Thymus (tissue), 2 donors: ENCODE data around the gene RBBP4. TPM values are rescaled to one million over a fixed set of nuclear protein-coding genes. Genes with fewer than 3 reads are reported as not detected.

Source experiments
- polyA plus RNA-seq: library from polyadenylated mRNA; stranded (reverse); fragments of 200-250 nt; gene quantifications from one replicate; pipeline ENCODE4 v1.2.3, GENCODE V29; 2013
- total RNA-seq: library from RNA; stranded (reverse); fragments of 120-200 nt; gene quantifications from one replicate; pipeline ENCODE4 v1.2.4, GENCODE V29; 2013
- donor health status: healthy.

RBBP4 gene
- total and polyA plus RNA-seq, 2 donors = 92.6 to 204 TPM

Other genes starting within 250 kb of the RBBP4 start
- 0.05 TPM for gene ZBTB8B, start 186.1 kb upstream of the RBBP4 start, total RNA-seq
- 0.05 TPM for gene ZBTB8B, start 186.1 kb upstream of the RBBP4 start, polyA plus RNA-seq
- gene ZBTB8A, start 111.8 kb upstream of the RBBP4 start, total RNA-seq = 2.2 TPM
- gene ZBTB8A, start 111.8 kb upstream of the RBBP4 start, polyA plus RNA-seq = 2.1 TPM
- 56.0 TPM for gene ZBTB8OS, start 658 bp upstream of the RBBP4 start, total RNA-seq
- gene ZBTB8OS, start 658 bp upstream of the RBBP4 start, polyA plus RNA-seq = 64.8 TPM
- 0.66 TPM for gene SYNC, start 51.6 kb downstream of the RBBP4 start, total RNA-seq
- gene SYNC, start 51.6 kb downstream of the RBBP4 start, polyA plus RNA-seq = 2.5 TPM
- 64.2 TPM for gene YARS1, start 166.2 kb downstream of the RBBP4 start, total RNA-seq
- gene YARS1, start 166.2 kb downstream of the RBBP4 start, polyA plus RNA-seq = 41.7 TPM
- gene S100PBP, start 166.4 kb downstream of the RBBP4 start, total RNA-seq = 24.6 TPM
- gene S100PBP, start 166.4 kb downstream of the RBBP4 start, polyA plus RNA-seq = 29.1 TPM
- 3.5 TPM for gene FNDC5, start 219.7 kb downstream of the RBBP4 start, total RNA-seq
- gene FNDC5, start 219.7 kb downstream of the RBBP4 start, polyA plus RNA-seq = 0.78 TPM
- 0.24 TPM for gene HPCA, start 235.3 kb downstream of the RBBP4 start, total RNA-seq
- 0.34 TPM for gene HPCA, start 235.3 kb downstream of the RBBP4 start, polyA plus RNA-seq